Right renal pelvis (tissue), 4 donors: Measurements from ENCODE around the gene PDIA5. TPM values are rescaled to one million over a fixed set of nuclear protein-coding genes. Genes with fewer than 3 reads are reported as not detected.

Source experiments
- DNase-seq, 4 donors: peaks; one replicate each; pipeline ENCODE4 v3.0.0-alpha.2; 2013; ENCODE audit warnings: low read depth in 4 of 4, low spot score in 3 of 4, missing footprints in 1 of 4
- polyA plus RNA-seq, 4 donors: library from polyadenylated mRNA; unstranded; fragments of 120-200 nt; gene quantifications; one replicate each; pipeline ENCODE4 v1.2.1, GENCODE V29; 2013; ENCODE audit not compliant: insufficient read length in 4 of 4

PDIA5 gene
- polyA plus RNA-seq, 4 donors = 25.0 to 32.9 (median 30.3) TPM

GRCh38 chr3:123039178-123039577 lies 27.6 kb upstream of the PDIA5 start:
- DNase-seq = no peak

GRCh38 chr3:123042413-123042812 lies 24.4 kb upstream of the PDIA5 start:
- DNase-seq = no peak

GRCh38 chr3:123044981-123045763 lies 21.7 kb upstream of the PDIA5 start:
- no peak for DNase-seq

GRCh38 chr3:123046262-123047061 lies 20.4 kb upstream of the PDIA5 start:
- no peak for DNase-seq

GRCh38 chr3:123047062-123047319 lies 19.8 kb upstream of the PDIA5 start:
- DNase-seq = no peak

GRCh38 chr3:123048480-123049237 lies 18.2 kb upstream of the PDIA5 start:
- no peak for DNase-seq

GRCh38 chr3:123050666-123051065 lies 16.2 kb upstream of the PDIA5 start:
- no peak for DNase-seq

- no peak for DNase-seq
Measured at GRCh38 chr3:123053107-123053506, 13.7 kb upstream of the PDIA5 start.

GRCh38 chr3:123054109-123054778 lies 12.6 kb upstream of the PDIA5 start:
- no peak for DNase-seq

- DNase-seq = no peak
Measured at GRCh38 chr3:123054931-123055330, 11.9 kb upstream of the PDIA5 start.

- no peak for DNase-seq
Measured at GRCh38 chr3:123055352-123055751, 11.5 kb upstream of the PDIA5 start.

- DNase-seq = no peak
Measured at GRCh38 chr3:123058505-123058904, 8.3 kb upstream of the PDIA5 start.

GRCh38 chr3:123060054-123060453 lies 6.8 kb upstream of the PDIA5 start:
- DNase-seq = no peak

- DNase-seq = no peak
Measured at GRCh38 chr3:123061856-123062255, 5.0 kb upstream of the PDIA5 start.

- no peak for DNase-seq
Measured at GRCh38 chr3:123063034-123063433, 3.8 kb upstream of the PDIA5 start.

- DNase-seq = no peak
Measured at GRCh38 chr3:123064506-123064905, 2.3 kb upstream of the PDIA5 start.

GRCh38 chr3:123064914-123065313 lies 1.9 kb upstream of the PDIA5 start:
- no peak for DNase-seq

- DNase-seq = no peak
Measured at GRCh38 chr3:123066599-123066895, 278 bp upstream of the PDIA5 start.

GRCh38 chr3:123067689-123068600 lies 1.1 kb downstream of the PDIA5 start:
- DNase-seq = no peak
